GM12872 (cell line): Measurements from ENCODE around the gene ERFL.

ENCODE experiments used
- CTCF ChIP-seq: IDR thresholded peaks from 3 replicates; pipeline ENCODE4 v1.5.1; 2011; ENCODE audit warnings: low read depth, mild to moderate bottlenecking, low read length, moderate library complexity; ENCODE audit not compliant: insufficient read depth

Gene ERFL

GRCh38 chr19:41928221-41928683 is at the start of gene ERFL:
Gene ERFL (minus strand): TSS chr19:41928449. CDS start chr19:41912919, 15,530 bp downstream.
- TF ChIP-seq CTCF: no peak

GRCh38 chr19:41977916-41978315 is 49.7 kb upstream of the ERFL start:
- TF ChIP-seq CTCF: no peak

GRCh38 chr19:41974652-41975051 is 46.4 kb upstream of the ERFL start:
- no peak for TF ChIP-seq CTCF

GRCh38 chr19:41971363-41971762 is 43.1 kb upstream of the ERFL start:
- TF ChIP-seq CTCF: no peak

- TF ChIP-seq CTCF: no peak
Measured at GRCh38 chr19:41969772-41970458, 41.7 kb upstream of the ERFL start.

GRCh38 chr19:41968751-41969595 is 40.7 kb upstream of the ERFL start:
- TF ChIP-seq CTCF: no peak

- TF ChIP-seq CTCF: no peak
Measured at GRCh38 chr19:41967054-41967783, 39.0 kb upstream of the ERFL start.
